Measurements from ENCODE around the gene RAB38.

DNA sequence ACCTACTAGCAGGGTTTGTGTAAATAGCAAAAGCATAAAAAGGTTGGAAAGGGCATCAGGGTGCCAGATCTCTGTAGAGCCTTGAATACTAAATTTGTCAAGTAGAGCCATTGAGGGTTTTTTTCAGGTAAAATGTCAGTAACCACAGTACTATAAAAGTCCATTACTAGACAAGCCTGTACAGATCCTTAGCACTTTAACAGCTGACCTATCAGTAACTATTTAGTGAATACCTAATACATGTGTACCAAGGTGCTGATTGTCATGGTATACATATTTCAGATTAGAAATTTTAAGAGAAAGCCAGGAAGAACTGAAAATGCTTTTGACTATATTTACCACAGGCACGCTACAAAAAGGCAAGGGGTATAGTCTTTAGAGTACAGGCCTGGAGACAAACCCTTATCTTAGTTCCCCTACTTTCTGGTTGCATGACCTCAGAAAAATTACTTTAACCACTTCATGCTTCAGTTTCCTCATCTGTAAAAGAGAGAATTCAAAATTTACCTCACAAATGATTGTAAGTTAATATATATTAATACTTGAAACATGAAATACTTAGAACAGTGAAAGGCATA lies 57.9 kb downstream of the RAB38 start:
- TF ChIP-seq, protein P1, sequence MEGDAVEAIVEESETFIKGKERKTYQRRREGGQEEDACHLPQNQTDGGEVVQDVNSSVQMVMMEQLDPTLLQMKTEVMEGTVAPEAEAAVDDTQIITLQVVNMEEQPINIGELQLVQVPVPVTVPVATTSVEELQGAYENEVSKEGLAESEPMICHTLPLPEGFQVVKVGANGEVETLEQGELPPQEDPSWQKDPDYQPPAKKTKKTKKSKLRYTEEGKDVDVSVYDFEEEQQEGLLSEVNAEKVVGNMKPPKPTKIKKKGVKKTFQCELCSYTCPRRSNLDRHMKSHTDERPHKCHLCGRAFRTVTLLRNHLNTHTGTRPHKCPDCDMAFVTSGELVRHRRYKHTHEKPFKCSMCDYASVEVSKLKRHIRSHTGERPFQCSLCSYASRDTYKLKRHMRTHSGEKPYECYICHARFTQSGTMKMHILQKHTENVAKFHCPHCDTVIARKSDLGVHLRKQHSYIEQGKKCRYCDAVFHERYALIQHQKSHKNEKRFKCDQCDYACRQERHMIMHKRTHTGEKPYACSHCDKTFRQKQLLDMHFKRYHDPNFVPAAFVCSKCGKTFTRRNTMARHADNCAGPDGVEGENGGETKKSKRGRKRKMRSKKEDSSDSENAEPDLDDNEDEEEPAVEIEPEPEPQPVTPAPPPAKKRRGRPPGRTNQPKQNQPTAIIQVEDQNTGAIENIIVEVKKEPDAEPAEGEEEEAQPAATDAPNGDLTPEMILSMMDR (conservative IDR thresholded peaks at IDR 0.05; ENCODE audit: low read depth in 2 of 2) = no peak
- TF ChIP-seq, protein P2, sequence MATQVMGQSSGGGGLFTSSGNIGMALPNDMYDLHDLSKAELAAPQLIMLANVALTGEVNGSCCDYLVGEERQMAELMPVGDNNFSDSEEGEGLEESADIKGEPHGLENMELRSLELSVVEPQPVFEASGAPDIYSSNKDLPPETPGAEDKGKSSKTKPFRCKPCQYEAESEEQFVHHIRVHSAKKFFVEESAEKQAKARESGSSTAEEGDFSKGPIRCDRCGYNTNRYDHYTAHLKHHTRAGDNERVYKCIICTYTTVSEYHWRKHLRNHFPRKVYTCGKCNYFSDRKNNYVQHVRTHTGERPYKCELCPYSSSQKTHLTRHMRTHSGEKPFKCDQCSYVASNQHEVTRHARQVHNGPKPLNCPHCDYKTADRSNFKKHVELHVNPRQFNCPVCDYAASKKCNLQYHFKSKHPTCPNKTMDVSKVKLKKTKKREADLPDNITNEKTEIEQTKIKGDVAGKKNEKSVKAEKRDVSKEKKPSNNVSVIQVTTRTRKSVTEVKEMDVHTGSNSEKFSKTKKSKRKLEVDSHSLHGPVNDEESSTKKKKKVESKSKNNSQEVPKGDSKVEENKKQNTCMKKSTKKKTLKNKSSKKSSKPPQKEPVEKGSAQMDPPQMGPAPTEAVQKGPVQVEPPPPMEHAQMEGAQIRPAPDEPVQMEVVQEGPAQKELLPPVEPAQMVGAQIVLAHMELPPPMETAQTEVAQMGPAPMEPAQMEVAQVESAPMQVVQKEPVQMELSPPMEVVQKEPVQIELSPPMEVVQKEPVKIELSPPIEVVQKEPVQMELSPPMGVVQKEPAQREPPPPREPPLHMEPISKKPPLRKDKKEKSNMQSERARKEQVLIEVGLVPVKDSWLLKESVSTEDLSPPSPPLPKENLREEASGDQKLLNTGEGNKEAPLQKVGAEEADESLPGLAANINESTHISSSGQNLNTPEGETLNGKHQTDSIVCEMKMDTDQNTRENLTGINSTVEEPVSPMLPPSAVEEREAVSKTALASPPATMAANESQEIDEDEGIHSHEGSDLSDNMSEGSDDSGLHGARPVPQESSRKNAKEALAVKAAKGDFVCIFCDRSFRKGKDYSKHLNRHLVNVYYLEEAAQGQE (IDR thresholded peaks at IDR 0.05; ENCODE audit: unreplicated experiment) = no peak
- TF ChIP-seq EZH2phosphoT487 (IDR thresholded peaks at IDR 0.05; ENCODE audit: unreplicated experiment) = no peak

Data from GM23338 (cell line).